CD14-positive monocyte (primary cell): ENCODE results near the gene DCC. TPM values are rescaled to one million over a fixed set of nuclear protein-coding genes. Genes with fewer than 3 reads are reported as not detected.

Source experiments
- DNase-seq, 3 donors: peaks; one replicate each; pipeline ENCODE4 v3.0.0-alpha.2; 2011 to 2022
- H2AFZ ChIP-seq: 2 replicates; pipeline ENCODE4 v1.6.0; 2012; ENCODE audit warnings: mild to moderate bottlenecking, low read depth, low read length, inconsistent platforms; ENCODE audit not compliant: insufficient read depth, poor library complexity, severe bottlenecking
- H3K27ac ChIP-seq, 2 donors: 1 replicate in 1 of 2; 2 replicates in 1 of 2; pipeline ENCODE4 v1.5.1; 2012 to 2013; ENCODE audit warnings: low read length in 2 of 2, control low read depth in 1 of 2, inconsistent platforms in 1 of 2, low read depth in 1 of 2, mild to moderate bottlenecking in 1 of 2
- H3K27me3 ChIP-seq, 2 donors: one replicate each; pipeline versions ENCODE4 v1.6.0 to v1.6.1; 2011 to 2013; ENCODE audit warnings: low read length in 2 of 2; ENCODE audit not compliant: control insufficient read depth in 2 of 2, insufficient read depth in 2 of 2
- H3K36me3 ChIP-seq, 2 donors: replicated peaks in 1 of 2; 1 replicate in 1 of 2; 2 replicates in 1 of 2; pipeline versions ENCODE4 v1.5.1 to v1.6.1; 2012 to 2013; ENCODE audit warnings: low read length in 2 of 2, control low read depth in 1 of 2, inconsistent platforms in 1 of 2, mild to moderate bottlenecking in 1 of 2; ENCODE audit not compliant: insufficient read depth in 2 of 2, control insufficient read depth in 1 of 2
- H3K4me1 ChIP-seq, 2 donors: 1 replicate in 1 of 2; 2 replicates in 1 of 2; pipeline versions ENCODE4 v1.5.1 to v1.6.1; 2012 to 2013; ENCODE audit warnings: low read length in 2 of 2, control low read depth in 1 of 2, inconsistent platforms in 1 of 2, mild to moderate bottlenecking in 1 of 2, moderate library complexity in 1 of 2; ENCODE audit not compliant: insufficient read depth in 2 of 2, control insufficient read depth in 1 of 2
- H3K4me2 ChIP-seq: replicated peaks from 2 replicates; pipeline ENCODE3; 2012; ENCODE audit warnings: low read length, moderate library complexity, mild to moderate bottlenecking; ENCODE audit not compliant: poor library complexity, severe bottlenecking; ENCODE audit errors: extremely low read depth
- H3K4me3 ChIP-seq, 3 experiments: fragments of 200-600 bp in 1 of 3; sonication (generic) in 1 of 3; replicated peaks in 1 of 3; 1 replicate in 2 of 3; 2 replicates in 1 of 3; pipeline ENCODE4 v1.5.1; 2011 to 2013; ENCODE audit warnings: low read length in 3 of 3, mild to moderate bottlenecking in 3 of 3, control low read depth in 2 of 3, low read depth in 2 of 3, inconsistent platforms in 1 of 3, moderate library complexity in 1 of 3
- H3K79me2 ChIP-seq: 2 replicates; pipeline ENCODE4 v1.6.0; 2012; ENCODE audit warnings: mild to moderate bottlenecking, control low read depth, inconsistent platforms, low read length, moderate library complexity; ENCODE audit not compliant: insufficient read depth
- H3K9ac ChIP-seq: 2 replicates; pipeline ENCODE4 v1.6.0; 2017; ENCODE audit warnings: low read length, mild to moderate bottlenecking; ENCODE audit not compliant: insufficient read depth, poor library complexity, severe bottlenecking
- H3K9me3 ChIP-seq, 2 donors: replicated peaks in 1 of 2; 1 replicate in 1 of 2; 2 replicates in 1 of 2; pipeline versions ENCODE4 v1.5.1 to v1.6.1; 2012 to 2013; ENCODE audit warnings: low read length in 2 of 2, control low read depth in 1 of 2; ENCODE audit not compliant: control insufficient read depth in 1 of 2, insufficient read depth in 1 of 2
- H4K20me1 ChIP-seq: 2 replicates; pipeline ENCODE4 v1.6.0; 2012; ENCODE audit warnings: mild to moderate bottlenecking, low read length, control low read depth, moderate library complexity; ENCODE audit not compliant: insufficient read depth
- H3K27ac Mint-ChIP-seq, 7 donors: one replicate each; pipeline ENCODE4 v1.8.0; 2020; ENCODE audit warnings: mild to moderate bottlenecking in 7 of 7, mixed read lengths in 7 of 7, moderate library complexity in 6 of 7, inconsistent platforms in 2 of 7
- H3K27me3 Mint-ChIP-seq, 3 donors: one replicate each; pipeline ENCODE4 v1.8.0; 2021 to 2022; ENCODE audit warnings: low read depth in 3 of 3, mild to moderate bottlenecking in 3 of 3, mixed read lengths in 3 of 3, moderate library complexity in 3 of 3, inconsistent platforms in 1 of 3
- H3K36me3 Mint-ChIP-seq, 2 donors: one replicate each; pipeline ENCODE4 v1.8.0; 2020; ENCODE audit warnings: mixed read lengths in 2 of 2, inconsistent platforms in 1 of 2, mild to moderate bottlenecking in 1 of 2
- H3K4me1 Mint-ChIP-seq: one replicate; pipeline ENCODE4 v1.8.0; 2020; ENCODE audit warnings: mild to moderate bottlenecking, mixed read lengths
- H3K4me3 Mint-ChIP-seq, 2 donors: one replicate each; pipeline ENCODE4 v1.8.0; 2020; ENCODE audit warnings: mild to moderate bottlenecking in 2 of 2, mixed read lengths in 2 of 2, moderate library complexity in 1 of 2
- H3K9me3 Mint-ChIP-seq, 7 donors: one replicate each; pipeline ENCODE4 v1.8.0; 2020 to 2022; ENCODE audit warnings: mixed read lengths in 7 of 7, mild to moderate bottlenecking in 6 of 7, moderate library complexity in 6 of 7, inconsistent platforms in 2 of 7
- WGBS: methylation state at CpG from one replicate; pipeline ENCODE4 v1.1.5; 2013; ENCODE audit warnings: missing lambda C conversion rate; ENCODE audit not compliant: insufficient coverage; 5-methylcytosine and 5-hydroxymethylcytosine counted together
- intact Hi-C, 2 donors: fragments of 100-400 bp; cut with micrococcal nuclease; formaldehyde crosslinking; loops; one replicate each; pipeline versions ENCODE4 v1.15.0 to v1.15.1; 2023
- polyA plus RNA-seq, 3 donors: library from polyadenylated mRNA; depleted of rRNA in 1 of 3; unstranded in 2 of 3; stranded (reverse) in 1 of 3; fragments of 300-500 nt in 2 of 3; fragments of >200 nt in 1 of 3; fragmentation: Illumina TruSeq in 2 of 3; gene quantifications; 1 replicate in 2 of 3; 2 replicates in 1 of 3; pipeline ENCODE4 v1.2.3, GENCODE V29; 2012 to 2021
- TF ChIP-seq, protein P1 (sequence below): fragments of 200-600 bp; IDR thresholded peaks from one replicate; pipeline ENCODE4 v1.8.0; 2022; ENCODE audit warnings: antibody characterized with exemption, mild to moderate bottlenecking

The DCC gene
- polyA plus RNA-seq, 3 donors = not detected

DNA sequence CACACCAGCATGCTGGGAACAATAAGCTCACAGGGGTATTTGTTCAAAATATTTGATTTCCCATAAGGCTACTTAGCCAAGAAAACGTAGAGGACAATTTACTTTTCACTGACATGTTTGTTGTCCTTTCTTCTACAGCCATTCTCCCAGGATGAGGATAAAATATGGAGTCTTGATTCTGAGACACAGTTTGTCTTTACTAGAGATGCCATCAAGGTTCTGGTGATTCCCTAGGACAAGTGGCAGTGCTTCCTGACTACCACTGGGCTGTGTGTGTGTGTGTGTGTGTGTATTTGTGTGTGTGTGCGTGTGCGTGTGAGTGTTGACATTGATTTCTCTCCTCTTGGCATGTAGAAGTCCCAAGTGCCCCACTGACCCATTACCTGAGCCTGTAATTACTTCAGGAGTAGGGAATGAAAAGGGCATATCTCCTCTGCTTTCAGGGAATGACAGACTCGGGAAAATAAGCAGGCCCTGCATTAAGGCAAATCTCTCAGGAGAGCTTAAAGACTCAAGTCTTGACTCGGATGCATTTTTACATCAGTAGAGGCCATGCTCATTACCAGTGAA is 761.6 kb downstream of the DCC start:
- Mint-ChIP-seq H3K4me1 (no peaks in the 10 kb centered on the region), H3K36me3 (no peaks in the 10 kb centered on the region), H3K4me3 (no peak overlapping the region), H3K27ac (no peak overlapping the region), H3K9me3 (peaks cover 1 to 4% (median 3%) of the 10 kb centered on the region in 7 donors), H3K27me3 (peaks cover 0 to 2% (median 0%) of the 10 kb centered on the region in 3 donors)
- Histone ChIP-seq H3K27me3 (no peaks in the 10 kb centered on the region), H3K4me3 (no peak overlapping the region), H3K9me3 (peaks cover 0 to 3% of the 10 kb centered on the region in 2 donors), H3K79me2 (no peaks in the 10 kb centered on the region), H3K4me1 (no peaks in the 10 kb centered on the region), H2AFZ (no peak overlapping the region), H3K9ac (no peak overlapping the region), H3K27ac (no peak overlapping the region), H3K36me3 (no peaks in the 10 kb centered on the region), H3K4me2 (no peak overlapping the region), H4K20me1 (no peaks in the 10 kb centered on the region)
- 100% methylated on average over 2 of the region's 5 CpGs for WGBS
- DNase-seq = no peak
- intact Hi-C loops = no loop called here
- TF ChIP-seq, protein P1, sequence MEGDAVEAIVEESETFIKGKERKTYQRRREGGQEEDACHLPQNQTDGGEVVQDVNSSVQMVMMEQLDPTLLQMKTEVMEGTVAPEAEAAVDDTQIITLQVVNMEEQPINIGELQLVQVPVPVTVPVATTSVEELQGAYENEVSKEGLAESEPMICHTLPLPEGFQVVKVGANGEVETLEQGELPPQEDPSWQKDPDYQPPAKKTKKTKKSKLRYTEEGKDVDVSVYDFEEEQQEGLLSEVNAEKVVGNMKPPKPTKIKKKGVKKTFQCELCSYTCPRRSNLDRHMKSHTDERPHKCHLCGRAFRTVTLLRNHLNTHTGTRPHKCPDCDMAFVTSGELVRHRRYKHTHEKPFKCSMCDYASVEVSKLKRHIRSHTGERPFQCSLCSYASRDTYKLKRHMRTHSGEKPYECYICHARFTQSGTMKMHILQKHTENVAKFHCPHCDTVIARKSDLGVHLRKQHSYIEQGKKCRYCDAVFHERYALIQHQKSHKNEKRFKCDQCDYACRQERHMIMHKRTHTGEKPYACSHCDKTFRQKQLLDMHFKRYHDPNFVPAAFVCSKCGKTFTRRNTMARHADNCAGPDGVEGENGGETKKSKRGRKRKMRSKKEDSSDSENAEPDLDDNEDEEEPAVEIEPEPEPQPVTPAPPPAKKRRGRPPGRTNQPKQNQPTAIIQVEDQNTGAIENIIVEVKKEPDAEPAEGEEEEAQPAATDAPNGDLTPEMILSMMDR = no peak

DNA sequence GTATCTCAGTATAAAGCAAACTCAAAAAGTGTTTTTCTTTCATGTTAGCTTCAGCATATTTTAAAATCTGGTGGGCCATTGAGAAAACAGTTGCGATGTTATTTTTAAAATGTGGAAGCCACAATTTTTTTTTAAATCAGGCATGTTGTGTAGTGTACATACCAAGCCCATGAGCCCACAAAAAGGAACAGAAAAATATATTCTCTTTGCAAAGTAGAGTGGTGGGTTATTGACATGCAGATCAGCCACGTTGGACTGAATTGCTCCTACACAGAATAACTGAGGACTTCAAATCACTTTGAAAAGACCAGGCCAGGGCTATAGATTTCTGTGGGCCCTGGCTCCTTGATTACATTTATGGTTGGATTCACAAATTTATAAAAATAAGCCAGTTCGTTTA is 774.4 kb downstream of the DCC start:
- H3K4me2 ChIP-seq = no peak overlapping the region
- Mint-ChIP-seq H3K27me3 (no peaks in the 10 kb centered on the region), H3K4me1 (no peaks in the 10 kb centered on the region), H3K4me3 (no peak overlapping the region), H3K9me3 (peaks cover 0 to 3% (median 2%) of the 10 kb centered on the region in 7 donors), H3K36me3 (no peaks in the 10 kb centered on the region), H3K27ac (no peak overlapping the region)
- 80% methylated on average over 1 of the region's 3 CpGs for WGBS
- no peak overlapping the region for H3K4me3 ChIP-seq
- H3K79me2 ChIP-seq = no peaks in the 10 kb centered on the region
- no peaks in the 10 kb centered on the region for H3K36me3 ChIP-seq
- TF ChIP-seq, protein P1 = no peak
- H3K27me3 ChIP-seq = no peaks in the 10 kb centered on the region
- no peak for DNase-seq
- no peaks in the 10 kb centered on the region for H3K4me1 ChIP-seq
- H2AFZ ChIP-seq = no peak overlapping the region
- intact Hi-C loops = no loop called here
- no peaks in the 10 kb centered on the region for H4K20me1 ChIP-seq
- no peak overlapping the region for H3K27ac ChIP-seq
- H3K9me3 ChIP-seq = no peaks in the 10 kb centered on the region
- no peak overlapping the region for H3K9ac ChIP-seq
